Measurements from ENCODE around the gene MBTD1.
"Not testable (repeated sequence)": the region's sequence is repeated elsewhere in the genome, so short reads cannot be mapped to it uniquely, and the experiment has no call there.

Gene MBTD1

DNA sequence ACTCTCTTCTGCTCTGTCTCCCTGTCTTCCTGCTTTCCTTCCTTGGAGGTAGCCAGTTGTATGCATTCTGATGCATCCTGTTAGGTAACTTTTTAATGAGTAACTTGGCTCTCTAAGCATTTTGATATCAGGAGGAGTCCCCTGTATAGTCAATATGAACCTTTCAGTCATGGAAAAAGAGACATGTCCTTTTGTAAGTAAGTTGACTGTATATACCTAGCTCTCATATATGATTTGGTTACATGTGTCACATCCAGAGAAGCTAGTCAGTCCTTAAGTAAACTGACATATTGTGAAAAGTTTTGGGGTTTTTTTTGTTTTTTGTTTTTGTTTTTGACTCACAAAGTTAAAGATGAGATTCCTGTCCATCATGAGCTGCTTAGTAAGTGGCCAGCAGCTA, 19.3 kb upstream of the MBTD1 start:
- no peak for DNase-seq (ENCODE audit: low read depth)
- H3K4me3 ChIP-seq (ENCODE audit: low read depth, low read length): no peak overlapping the region
- TF ChIP-seq, protein P1, sequence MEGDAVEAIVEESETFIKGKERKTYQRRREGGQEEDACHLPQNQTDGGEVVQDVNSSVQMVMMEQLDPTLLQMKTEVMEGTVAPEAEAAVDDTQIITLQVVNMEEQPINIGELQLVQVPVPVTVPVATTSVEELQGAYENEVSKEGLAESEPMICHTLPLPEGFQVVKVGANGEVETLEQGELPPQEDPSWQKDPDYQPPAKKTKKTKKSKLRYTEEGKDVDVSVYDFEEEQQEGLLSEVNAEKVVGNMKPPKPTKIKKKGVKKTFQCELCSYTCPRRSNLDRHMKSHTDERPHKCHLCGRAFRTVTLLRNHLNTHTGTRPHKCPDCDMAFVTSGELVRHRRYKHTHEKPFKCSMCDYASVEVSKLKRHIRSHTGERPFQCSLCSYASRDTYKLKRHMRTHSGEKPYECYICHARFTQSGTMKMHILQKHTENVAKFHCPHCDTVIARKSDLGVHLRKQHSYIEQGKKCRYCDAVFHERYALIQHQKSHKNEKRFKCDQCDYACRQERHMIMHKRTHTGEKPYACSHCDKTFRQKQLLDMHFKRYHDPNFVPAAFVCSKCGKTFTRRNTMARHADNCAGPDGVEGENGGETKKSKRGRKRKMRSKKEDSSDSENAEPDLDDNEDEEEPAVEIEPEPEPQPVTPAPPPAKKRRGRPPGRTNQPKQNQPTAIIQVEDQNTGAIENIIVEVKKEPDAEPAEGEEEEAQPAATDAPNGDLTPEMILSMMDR (IDR thresholded peaks at IDR 0.05; ENCODE audit: control insufficient read depth, extremely low read depth, insufficient read depth): no peak

DNA sequence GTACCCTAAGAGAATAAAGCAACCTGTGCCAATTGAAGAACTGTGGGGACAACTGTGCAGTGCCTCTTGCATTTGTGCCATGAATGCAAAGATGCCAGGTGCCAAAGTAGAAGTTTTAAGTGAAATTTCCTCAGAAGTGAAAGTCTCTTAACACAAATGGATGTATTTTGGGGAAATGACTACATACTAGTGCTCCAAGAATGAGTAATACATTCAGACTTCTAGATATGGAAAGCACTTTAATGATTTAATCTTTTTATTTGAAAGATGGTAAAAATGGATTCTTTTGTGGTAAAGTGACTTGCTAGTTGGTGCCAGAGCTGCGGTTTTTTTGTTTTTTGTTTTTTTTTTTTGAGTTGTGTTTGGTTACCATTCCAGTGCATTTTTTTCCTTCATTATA, 15.5 kb upstream of the MBTD1 start:
- H3K4me3 ChIP-seq (ENCODE audit: low read depth, low read length): no peak overlapping the region
- no peak for DNase-seq (ENCODE audit: low read depth)
- TF ChIP-seq, protein P1 (IDR thresholded peaks at IDR 0.05; ENCODE audit: control insufficient read depth, extremely low read depth, insufficient read depth): no peak

DNA sequence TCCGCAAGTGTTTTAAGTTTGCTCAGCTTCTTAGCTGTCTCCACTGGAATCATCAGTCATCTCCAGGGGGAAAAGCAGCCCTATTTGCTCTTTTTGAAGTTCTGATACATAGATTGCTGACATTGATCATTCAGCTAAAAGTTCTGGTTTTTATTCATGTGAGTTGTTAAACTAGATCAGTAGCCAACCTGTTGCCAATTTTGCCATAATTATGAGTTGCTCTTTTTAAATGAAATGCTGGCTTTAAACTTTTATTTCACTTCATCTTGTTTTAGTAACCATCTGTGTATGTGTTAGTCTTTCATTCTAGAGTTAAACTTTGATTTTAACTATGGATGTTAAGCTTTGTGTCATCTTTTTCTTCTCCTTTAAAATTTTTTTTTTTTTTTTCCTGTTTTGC, 13.0 kb upstream of the MBTD1 start:
- H3K4me3 ChIP-seq (ENCODE audit: low read depth, low read length): no peak overlapping the region
- TF ChIP-seq, protein P1 (IDR thresholded peaks at IDR 0.05; ENCODE audit: control insufficient read depth, extremely low read depth, insufficient read depth): no peak
- DNase-seq (ENCODE audit: low read depth): no peak

DNA sequence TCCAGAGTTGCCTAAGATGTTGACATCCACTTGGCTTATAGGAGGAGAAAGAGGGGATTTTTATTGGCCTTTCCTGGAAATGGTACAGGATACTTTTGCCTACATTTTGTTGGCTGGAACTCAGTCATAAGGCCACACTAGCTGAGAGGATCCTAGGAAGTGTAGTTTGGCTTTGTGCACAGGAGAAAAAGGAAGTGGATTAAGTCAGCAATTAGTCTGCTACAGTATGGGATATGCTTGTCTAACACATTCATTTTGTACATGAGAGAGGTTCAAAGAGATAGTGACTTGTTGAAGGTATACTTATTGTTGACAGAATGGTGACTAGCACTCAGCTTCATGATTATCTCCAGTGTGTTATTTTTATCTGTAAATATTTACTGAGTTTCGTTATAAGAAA, 10.8 kb upstream of the MBTD1 start:
- no peak for DNase-seq (ENCODE audit: low read depth)
- H3K4me3 ChIP-seq (ENCODE audit: low read depth, low read length): no peak overlapping the region
- TF ChIP-seq, protein P1 (IDR thresholded peaks at IDR 0.05; ENCODE audit: control insufficient read depth, extremely low read depth, insufficient read depth): no peak

DNA sequence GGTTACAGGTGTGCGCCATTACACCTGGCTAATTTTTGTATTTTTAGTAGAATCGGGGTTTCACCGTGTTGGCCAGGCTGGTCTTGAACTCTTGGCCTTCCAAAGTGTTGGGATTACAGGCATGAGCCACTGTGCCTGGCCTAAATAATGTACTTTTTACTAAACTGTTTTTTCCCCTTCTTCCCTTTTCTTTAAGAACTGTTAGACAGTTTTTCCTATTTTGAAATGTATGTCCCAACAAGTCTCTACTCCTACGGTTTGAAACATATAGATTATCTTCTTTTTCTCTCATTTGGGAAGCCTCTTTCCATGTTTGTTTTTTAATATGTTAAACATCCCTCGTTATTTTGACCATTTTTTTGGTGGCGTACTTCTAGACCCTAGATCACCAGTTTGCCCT, 10.1 kb upstream of the MBTD1 start:
- H3K4me3 ChIP-seq (ENCODE audit: low read depth, low read length): no peak overlapping the region
- TF ChIP-seq, protein P1 (IDR thresholded peaks at IDR 0.05; ENCODE audit: control insufficient read depth, extremely low read depth, insufficient read depth): no peak
- no peak for DNase-seq (ENCODE audit: low read depth)

DNA sequence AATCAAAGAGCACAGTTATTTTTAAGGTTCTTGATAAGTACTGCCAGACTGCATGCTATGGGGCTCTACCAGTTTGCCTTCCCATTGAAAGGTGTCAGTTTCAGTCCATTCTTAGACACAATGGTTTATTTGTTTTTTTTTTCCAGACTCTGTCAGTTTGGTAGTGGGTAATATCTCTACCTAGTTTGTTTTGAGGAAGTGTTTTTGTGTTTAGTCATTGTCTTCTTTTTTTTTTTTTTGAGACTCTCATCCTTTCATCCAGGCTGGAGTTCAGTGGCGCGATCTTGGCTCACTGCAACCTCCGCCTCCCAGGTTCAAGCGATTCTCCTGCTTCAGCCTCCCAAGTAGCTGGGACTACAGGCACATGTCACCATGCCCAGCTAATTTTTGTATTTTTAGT, 4.6 kb upstream of the MBTD1 start:
- not testable (repeated sequence) for H3K4me3 ChIP-seq (ENCODE audit: low read depth, low read length); DNase-seq (ENCODE audit: low read depth)

DNA sequence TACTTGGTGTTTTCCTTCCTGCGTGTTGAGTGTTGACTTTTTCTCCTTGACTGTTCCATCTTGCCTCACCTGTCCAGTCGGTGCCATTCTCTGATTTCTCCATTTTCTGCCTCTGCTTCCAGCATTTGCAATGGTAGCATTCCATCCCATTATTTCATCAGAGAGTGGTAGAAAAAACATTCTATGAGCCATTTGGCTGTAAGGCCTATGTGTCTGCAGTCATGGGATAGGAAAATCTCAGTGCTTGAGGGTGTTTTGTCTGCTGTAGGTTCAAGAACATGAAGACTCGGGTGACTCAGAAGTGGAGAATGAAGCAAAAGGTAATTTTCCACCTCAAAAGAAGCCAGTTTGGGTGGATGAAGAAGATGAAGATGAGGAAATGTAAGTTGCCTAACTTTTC, 3.2 kb upstream of the MBTD1 start:
- no peak for DNase-seq (ENCODE audit: low read depth)
- H3K4me3 ChIP-seq (ENCODE audit: low read depth, low read length): no peak overlapping the region
- TF ChIP-seq, protein P1 (IDR thresholded peaks at IDR 0.05; ENCODE audit: control insufficient read depth, extremely low read depth, insufficient read depth): no peak
